Melanocyte of skin (primary cell): ENCODE measurements around the gene HSBP1. TPM values are rescaled to one million over a fixed set of nuclear protein-coding genes. Genes with fewer than 3 reads are reported as not detected.

ENCODE experiments used
- total RNA-seq, 2 donors: library from RNA; depleted of rRNA; stranded (reverse); fragments of >200 nt; gene quantifications; 2 replicates each; pipeline ENCODE4 v1.2.3, GENCODE V29; 2012

The HSBP1 gene
- 10 to 100 TPM; 27.5 to 49.3 TPM for total RNA-seq

DNA sequence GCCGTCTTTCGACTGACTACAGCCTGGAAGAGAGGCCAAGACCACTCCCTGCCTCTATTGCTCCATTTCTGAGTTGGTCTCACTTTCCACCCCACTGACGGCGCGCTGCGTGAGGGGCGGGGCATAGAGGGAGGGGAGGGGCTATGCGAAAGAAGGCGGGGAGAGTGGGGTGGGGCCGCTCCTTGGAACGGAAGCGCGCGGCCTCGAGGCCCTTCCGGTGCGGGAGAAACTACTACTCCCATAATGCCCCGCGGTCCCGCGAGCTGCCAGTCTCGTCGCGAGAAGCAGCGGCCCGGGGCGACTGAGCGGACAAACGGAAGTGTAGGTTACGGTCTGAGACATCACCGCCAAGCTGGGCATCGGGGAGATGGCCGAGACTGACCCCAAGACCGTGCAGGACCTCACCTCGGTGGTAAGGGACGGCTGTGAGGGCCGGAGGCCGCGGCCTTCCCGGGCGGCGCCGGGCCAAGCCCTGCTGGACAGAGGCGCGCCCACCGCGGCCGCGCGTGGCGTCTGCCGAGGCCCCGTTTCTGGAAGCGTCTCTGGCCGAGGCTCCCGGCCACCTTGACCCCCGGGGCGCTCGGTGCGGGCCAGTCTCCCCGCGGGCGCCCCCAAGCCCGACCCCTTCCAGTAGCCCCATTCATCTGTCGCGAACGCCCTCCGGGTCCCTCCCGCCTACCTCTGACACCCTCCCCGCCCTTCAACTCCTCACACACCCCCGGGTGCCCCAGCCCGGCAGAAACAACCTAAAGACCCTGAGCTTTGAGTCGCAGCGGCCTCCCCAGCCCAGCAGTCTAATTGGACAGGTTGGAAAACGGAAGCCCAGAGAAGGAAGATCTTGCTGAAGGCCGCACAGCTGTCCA lies at the start of gene HSBP1:
HSBP1 (plus strand) TSS at position 269 of the 863 bp plus-strand sequence; CDS start at position 368, 99 bp downstream.

Other genes with a start within 250 kb of the HSBP1 start
- 1 to 10 TPM; 3.4 to 3.7 TPM for gene MLYCD, start 91.1 kb downstream of the HSBP1 start, total RNA-seq
- gene OSGIN1, start 145.3 kb downstream of the HSBP1 start, total RNA-seq: 10 to 100 TPM; 10.3 to 31.3 TPM
- gene NECAB2, start 160.3 kb downstream of the HSBP1 start, total RNA-seq: 1 to 10 TPM; 1.7 to 2.0 TPM
- gene SLC38A8, start 234.8 kb downstream of the HSBP1 start, total RNA-seq: 1 to 10 TPM; 4.0 to 5.5 TPM